ENCODE results near the gene FSCN2. TPM values are rescaled to one million over a fixed set of nuclear protein-coding genes. Genes with fewer than 3 reads are reported as not detected.
"Not testable (repeated sequence)": the region's sequence is repeated elsewhere in the genome, so short reads cannot be mapped to it uniquely, and the experiment has no call there.

Gene FSCN2
- total RNA-seq, 1 donor: 5.1 TPM

- no peaks in the 10 kb centered on the region for H3K4me1 ChIP-seq (ENCODE audit: insufficient read depth, low read length)
- no peaks in the 10 kb centered on the region for H3K79me2 ChIP-seq (ENCODE audit: insufficient read depth, low read length)
- no peak overlapping the region for H2AFZ ChIP-seq (ENCODE audit: low read length)
- H3K27ac ChIP-seq (ENCODE audit: low read depth, low read length): no peak overlapping the region
- H4K20me1 ChIP-seq (ENCODE audit: insufficient read depth, low read length): no peaks in the 10 kb centered on the region
- no peak for DNase-seq (ENCODE audit: insufficient read length, low spot score, missing footprints)
- H3K9me3 ChIP-seq (ENCODE audit: low read depth, low read length): no peaks in the 10 kb centered on the region
- H3K36me3 ChIP-seq (ENCODE audit: insufficient read depth, low read length): no peaks in the 10 kb centered on the region
- TF ChIP-seq, protein P1, sequence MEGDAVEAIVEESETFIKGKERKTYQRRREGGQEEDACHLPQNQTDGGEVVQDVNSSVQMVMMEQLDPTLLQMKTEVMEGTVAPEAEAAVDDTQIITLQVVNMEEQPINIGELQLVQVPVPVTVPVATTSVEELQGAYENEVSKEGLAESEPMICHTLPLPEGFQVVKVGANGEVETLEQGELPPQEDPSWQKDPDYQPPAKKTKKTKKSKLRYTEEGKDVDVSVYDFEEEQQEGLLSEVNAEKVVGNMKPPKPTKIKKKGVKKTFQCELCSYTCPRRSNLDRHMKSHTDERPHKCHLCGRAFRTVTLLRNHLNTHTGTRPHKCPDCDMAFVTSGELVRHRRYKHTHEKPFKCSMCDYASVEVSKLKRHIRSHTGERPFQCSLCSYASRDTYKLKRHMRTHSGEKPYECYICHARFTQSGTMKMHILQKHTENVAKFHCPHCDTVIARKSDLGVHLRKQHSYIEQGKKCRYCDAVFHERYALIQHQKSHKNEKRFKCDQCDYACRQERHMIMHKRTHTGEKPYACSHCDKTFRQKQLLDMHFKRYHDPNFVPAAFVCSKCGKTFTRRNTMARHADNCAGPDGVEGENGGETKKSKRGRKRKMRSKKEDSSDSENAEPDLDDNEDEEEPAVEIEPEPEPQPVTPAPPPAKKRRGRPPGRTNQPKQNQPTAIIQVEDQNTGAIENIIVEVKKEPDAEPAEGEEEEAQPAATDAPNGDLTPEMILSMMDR (IDR thresholded peaks at IDR 0.05; ENCODE audit: extremely low read depth, low read depth, low read length): no peak
- H3K4me3 ChIP-seq (ENCODE audit: insufficient read depth, low read length): no peak overlapping the region
- H3K4me2 ChIP-seq (ENCODE audit: insufficient read depth, low read length): no peak overlapping the region
- peaks cover 14% of the 10 kb centered on the region for H3K27me3 ChIP-seq (ENCODE audit: insufficient read depth, low read length)
These were observed 1.2 kb downstream of the FSCN2 start for GRCh38 chr17:81529437-81529803.

DNA sequence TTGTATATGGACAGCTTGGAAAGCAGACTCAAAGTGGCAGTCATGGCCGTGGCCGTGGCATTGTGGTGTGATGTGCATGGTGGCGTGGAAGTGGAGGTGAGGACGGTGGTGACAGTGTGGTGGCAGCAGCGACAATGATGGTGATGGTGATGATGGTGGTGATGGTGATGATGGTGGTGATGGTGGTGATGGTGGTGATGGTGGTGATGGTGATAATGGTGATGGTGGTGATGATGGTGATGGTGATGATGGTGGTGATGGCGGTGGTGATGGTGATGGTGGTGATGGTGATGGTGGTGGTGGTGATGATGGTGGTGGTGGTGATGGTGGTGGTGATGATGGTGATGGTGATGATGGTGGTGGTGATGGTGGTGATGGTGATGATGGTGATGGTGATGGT lies 2.8 kb downstream of the FSCN2 start:
- not testable (repeated sequence) for DNase-seq (ENCODE audit: insufficient read length, low spot score, missing footprints); H3K36me3 ChIP-seq (ENCODE audit: insufficient read depth, low read length); H3K27ac ChIP-seq (ENCODE audit: low read depth, low read length); H3K4me2 ChIP-seq (ENCODE audit: insufficient read depth, low read length); H3K79me2 ChIP-seq (ENCODE audit: insufficient read depth, low read length); H3K4me1 ChIP-seq (ENCODE audit: insufficient read depth, low read length); H3K4me3 ChIP-seq (ENCODE audit: insufficient read depth, low read length); H2AFZ ChIP-seq (ENCODE audit: low read length); H3K9me3 ChIP-seq (ENCODE audit: low read depth, low read length); H4K20me1 ChIP-seq (ENCODE audit: insufficient read depth, low read length)
- peaks cover 17% of the 10 kb centered on the region for H3K27me3 ChIP-seq (ENCODE audit: insufficient read depth, low read length)

DNA sequence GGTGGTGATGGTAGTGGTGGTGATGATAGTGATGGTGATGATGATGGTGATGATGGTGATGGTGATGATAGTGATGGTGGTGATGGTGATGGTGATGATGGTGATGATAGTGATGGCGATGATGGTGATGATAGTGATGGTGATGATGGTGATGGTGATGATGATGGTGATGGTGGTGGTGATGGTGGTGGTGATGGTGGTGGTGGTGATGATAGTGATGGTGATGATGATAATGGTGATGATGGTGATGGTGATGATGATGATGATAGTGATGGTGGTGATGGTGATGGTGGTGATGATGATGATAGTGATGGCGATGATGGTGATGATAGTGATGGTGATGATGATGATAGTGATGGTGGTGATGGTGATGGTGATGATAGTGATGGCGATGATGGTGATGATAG lies 3.8 kb downstream of the FSCN2 start:
- H4K20me1 ChIP-seq (ENCODE audit: insufficient read depth, low read length); H2AFZ ChIP-seq (ENCODE audit: low read length): not testable (repeated sequence)

GRCh38 chr17:81532490-81533287 lies 4.5 kb downstream of the FSCN2 start:
- DNase-seq (ENCODE audit: insufficient read length, low spot score, missing footprints): no peak

More for the DNA sequence above, 3.8 kb downstream of the FSCN2 start:
- DNase-seq (ENCODE audit: insufficient read length, low spot score, missing footprints); H3K79me2 ChIP-seq (ENCODE audit: insufficient read depth, low read length); H3K27ac ChIP-seq (ENCODE audit: low read depth, low read length); H3K4me2 ChIP-seq (ENCODE audit: insufficient read depth, low read length); H3K4me1 ChIP-seq (ENCODE audit: insufficient read depth, low read length); H3K4me3 ChIP-seq (ENCODE audit: insufficient read depth, low read length); H3K9me3 ChIP-seq (ENCODE audit: low read depth, low read length); H3K36me3 ChIP-seq (ENCODE audit: insufficient read depth, low read length): not testable (repeated sequence)
- H3K27me3 ChIP-seq (ENCODE audit: insufficient read depth, low read length): peaks cover 24% of the 10 kb centered on the region

More at GRCh38 chr17:81532490-81533287, 4.5 kb downstream of the FSCN2 start:
- H3K27ac ChIP-seq (ENCODE audit: low read depth, low read length): no peak overlapping the region
- no peaks in the 10 kb centered on the region for H3K4me1 ChIP-seq (ENCODE audit: insufficient read depth, low read length)
- H3K4me3 ChIP-seq (ENCODE audit: insufficient read depth, low read length): no peak overlapping the region
- no peaks in the 10 kb centered on the region for H3K36me3 ChIP-seq (ENCODE audit: insufficient read depth, low read length)
- TF ChIP-seq, protein P1 (IDR thresholded peaks at IDR 0.05; ENCODE audit: extremely low read depth, low read depth, low read length): no peak
- peaks cover 24% of the 10 kb centered on the region for H3K27me3 ChIP-seq (ENCODE audit: insufficient read depth, low read length)
- no peak overlapping the region for H2AFZ ChIP-seq (ENCODE audit: low read length)
- peaks cover 10% of the 10 kb centered on the region for H4K20me1 ChIP-seq (ENCODE audit: insufficient read depth, low read length)
- H3K4me2 ChIP-seq (ENCODE audit: insufficient read depth, low read length): no peak overlapping the region
- no peaks in the 10 kb centered on the region for H3K9me3 ChIP-seq (ENCODE audit: low read depth, low read length)
- no peaks in the 10 kb centered on the region for H3K79me2 ChIP-seq (ENCODE audit: insufficient read depth, low read length)

Data from osteoblast (primary cell).